ENCODE measurements around the gene LMBRD1. TPM values are rescaled to one million over a fixed set of nuclear protein-coding genes. Genes with fewer than 3 reads are reported as not detected.

The LMBRD1 gene
- total RNA-seq, 1 experiment from 2014 or later = 27.5 TPM

DNA sequence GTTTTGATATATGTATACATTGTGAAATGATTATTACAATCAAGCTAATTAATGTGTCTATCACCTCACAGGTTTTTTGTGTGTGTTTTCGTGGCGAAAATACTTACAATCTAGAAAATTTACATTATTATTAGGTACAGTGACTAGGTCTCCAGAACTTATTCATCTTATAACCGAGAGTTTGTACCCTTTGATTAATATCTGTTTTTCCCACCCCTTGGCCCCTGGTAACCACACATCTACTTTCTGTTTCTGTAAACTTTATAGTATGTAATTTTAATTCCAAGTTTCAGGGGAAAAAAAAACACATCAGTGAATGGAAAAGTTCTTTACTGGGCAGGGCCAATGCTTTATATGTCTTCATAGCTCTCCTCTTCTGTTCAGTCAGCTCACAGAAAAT is 131.4 kb downstream of the LMBRD1 start:
- ChIA-PET CTCF (no interaction called here), POLR2A (no interaction called here)
- H3K27me3 ChIP-seq (replicated peaks; ENCODE audit: control insufficient read depth, insufficient read depth, low read length) = no peaks in the 10 kb centered on the region
- Mint-ChIP-seq H3K27me3 (ENCODE audit: insufficient read depth, unreplicated experiment) (peaks cover 3% of the 10 kb centered on the region), H3K27ac (ENCODE audit: unreplicated experiment) (no peak overlapping the region), H3K9me3 (ENCODE audit: unreplicated experiment) (no peaks in the 10 kb centered on the region), H3K4me1 (ENCODE audit: low read depth, unreplicated experiment) (peaks cover 6% of the 10 kb centered on the region), H3K4me3 (ENCODE audit: unreplicated experiment) (no peak overlapping the region), H3K36me3 (ENCODE audit: insufficient read depth, unreplicated experiment) (no peaks in the 10 kb centered on the region)
- no peak for DNase-seq
- no peak overlapping the region for H3K4me3 ChIP-seq (ENCODE audit: low read depth, low read length)
- no peaks in the 10 kb centered on the region for H3K4me1 ChIP-seq
- BruUV-seq (replicated peaks) = no TSS peak
- no peaks in the 10 kb centered on the region for H3K9me3 ChIP-seq
- TF ChIP-seq, protein P1, sequence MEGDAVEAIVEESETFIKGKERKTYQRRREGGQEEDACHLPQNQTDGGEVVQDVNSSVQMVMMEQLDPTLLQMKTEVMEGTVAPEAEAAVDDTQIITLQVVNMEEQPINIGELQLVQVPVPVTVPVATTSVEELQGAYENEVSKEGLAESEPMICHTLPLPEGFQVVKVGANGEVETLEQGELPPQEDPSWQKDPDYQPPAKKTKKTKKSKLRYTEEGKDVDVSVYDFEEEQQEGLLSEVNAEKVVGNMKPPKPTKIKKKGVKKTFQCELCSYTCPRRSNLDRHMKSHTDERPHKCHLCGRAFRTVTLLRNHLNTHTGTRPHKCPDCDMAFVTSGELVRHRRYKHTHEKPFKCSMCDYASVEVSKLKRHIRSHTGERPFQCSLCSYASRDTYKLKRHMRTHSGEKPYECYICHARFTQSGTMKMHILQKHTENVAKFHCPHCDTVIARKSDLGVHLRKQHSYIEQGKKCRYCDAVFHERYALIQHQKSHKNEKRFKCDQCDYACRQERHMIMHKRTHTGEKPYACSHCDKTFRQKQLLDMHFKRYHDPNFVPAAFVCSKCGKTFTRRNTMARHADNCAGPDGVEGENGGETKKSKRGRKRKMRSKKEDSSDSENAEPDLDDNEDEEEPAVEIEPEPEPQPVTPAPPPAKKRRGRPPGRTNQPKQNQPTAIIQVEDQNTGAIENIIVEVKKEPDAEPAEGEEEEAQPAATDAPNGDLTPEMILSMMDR (IDR thresholded peaks at IDR 0.05; ENCODE audit: insufficient read depth in 1 of 2, low read depth in 1 of 2, low read length in 1 of 2, severe bottlenecking in 1 of 2, unreplicated experiment in 1 of 2) = no peak
- H3K36me3 ChIP-seq (ENCODE audit: control insufficient read depth, insufficient read depth, low read length) = no peaks in the 10 kb centered on the region
- intact Hi-C loops (cut with micrococcal nuclease; ENCODE audit: unreplicated experiment) = no loop called here

DNA sequence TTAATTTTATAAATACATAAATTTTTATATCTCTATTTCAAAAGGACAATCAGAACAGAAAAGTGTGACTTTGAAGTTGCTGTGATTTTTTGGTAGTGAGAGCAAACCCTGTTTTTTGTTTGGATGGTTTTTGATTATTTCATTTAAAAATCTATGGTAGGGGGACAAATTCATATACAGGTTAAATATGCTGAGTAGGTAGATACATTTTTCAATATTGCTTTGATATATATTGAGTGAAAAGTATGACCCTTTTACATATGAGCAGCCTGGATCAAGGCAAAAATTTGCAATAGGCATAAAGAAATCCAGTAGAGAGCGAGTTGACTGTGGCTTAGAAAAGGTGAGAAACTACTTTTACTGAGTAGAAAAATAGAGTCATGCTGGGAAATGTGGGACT is 132.3 kb downstream of the LMBRD1 start:
- ChIA-PET CTCF (no interaction called here), POLR2A (no interaction called here)
- Histone ChIP-seq H3K4me3 (ENCODE audit: low read depth, low read length) (no peak overlapping the region), H3K9me3 (no peaks in the 10 kb centered on the region), H3K4me1 (no peaks in the 10 kb centered on the region), H3K27me3 (replicated peaks; ENCODE audit: control insufficient read depth, insufficient read depth, low read length) (no peaks in the 10 kb centered on the region), H3K36me3 (ENCODE audit: control insufficient read depth, insufficient read depth, low read length) (no peaks in the 10 kb centered on the region)
- peaks cover 7% of the 10 kb centered on the region for H3K27me3 Mint-ChIP-seq (ENCODE audit: insufficient read depth, unreplicated experiment)
- no peak overlapping the region for H3K4me3 Mint-ChIP-seq (ENCODE audit: unreplicated experiment)
- H3K4me1 Mint-ChIP-seq (ENCODE audit: low read depth, unreplicated experiment) = peaks cover 6% of the 10 kb centered on the region
- H3K9me3 Mint-ChIP-seq (ENCODE audit: unreplicated experiment) = peaks cover 7% of the 10 kb centered on the region
- TF ChIP-seq, protein P1 (IDR thresholded peaks at IDR 0.05; ENCODE audit: insufficient read depth in 1 of 2, low read depth in 1 of 2, low read length in 1 of 2, severe bottlenecking in 1 of 2, unreplicated experiment in 1 of 2) = no peak
- no TSS peak for BruUV-seq (replicated peaks)
- no peaks in the 10 kb centered on the region for H3K36me3 Mint-ChIP-seq (ENCODE audit: insufficient read depth, unreplicated experiment)
- intact Hi-C loops (cut with micrococcal nuclease; ENCODE audit: unreplicated experiment) = no loop called here
- DNase-seq = no peak
- H3K27ac Mint-ChIP-seq (ENCODE audit: unreplicated experiment) = no peak overlapping the region

DNA sequence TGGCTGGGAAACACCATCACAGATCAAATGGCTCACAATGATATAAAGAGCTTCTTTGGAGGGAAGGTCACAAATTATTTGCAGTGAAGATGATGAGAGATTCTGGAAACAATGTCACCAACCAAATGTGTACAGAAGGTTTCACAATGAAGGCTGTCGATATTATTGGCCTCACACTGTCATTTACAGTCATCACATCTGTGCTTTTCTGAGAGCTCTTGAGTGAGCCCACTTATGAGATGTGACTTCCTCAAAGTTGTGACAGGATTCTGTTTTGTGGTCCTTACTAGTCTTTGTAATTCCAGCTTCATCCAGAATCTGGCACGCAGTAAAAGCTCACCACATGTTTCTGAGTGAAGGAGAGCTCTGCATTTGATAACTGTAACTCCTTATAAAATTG is 133.6 kb downstream of the LMBRD1 start:
- Histone ChIP-seq H3K4me1 (no peaks in the 10 kb centered on the region), H3K4me3 (ENCODE audit: low read depth, low read length) (no peak overlapping the region), H3K36me3 (ENCODE audit: control insufficient read depth, insufficient read depth, low read length) (no peaks in the 10 kb centered on the region), H3K27me3 (replicated peaks; ENCODE audit: control insufficient read depth, insufficient read depth, low read length) (no peaks in the 10 kb centered on the region), H3K9me3 (peaks cover 4% of the 10 kb centered on the region; the same call in 1 of the 2 replicates)
- Mint-ChIP-seq H3K27ac (ENCODE audit: unreplicated experiment) (no peak overlapping the region), H3K9me3 (ENCODE audit: unreplicated experiment) (peaks cover 20% of the 10 kb centered on the region), H3K4me1 (ENCODE audit: low read depth, unreplicated experiment) (no peaks in the 10 kb centered on the region), H3K36me3 (ENCODE audit: insufficient read depth, unreplicated experiment) (no peaks in the 10 kb centered on the region), H3K4me3 (ENCODE audit: unreplicated experiment) (no peak overlapping the region), H3K27me3 (ENCODE audit: insufficient read depth, unreplicated experiment) (peaks cover 7% of the 10 kb centered on the region)
- intact Hi-C loops (cut with micrococcal nuclease; ENCODE audit: unreplicated experiment) = no loop called here
- ChIA-PET POLR2A (no interaction called here), CTCF (no interaction called here)
- TF ChIP-seq, protein P1 (IDR thresholded peaks at IDR 0.05; ENCODE audit: insufficient read depth in 1 of 2, low read depth in 1 of 2, low read length in 1 of 2, severe bottlenecking in 1 of 2, unreplicated experiment in 1 of 2) = no peak
- BruUV-seq (replicated peaks) = no TSS peak
- DNase-seq = no peak

All from Caco-2 (cell line).